NB4 (cell line): ENCODE measurements around the gene CLEC16A.

Source experiments
- CTCF ChIP-seq: IDR thresholded peaks from one replicate; pipeline ENCODE4 v1.5.1; 2012; ENCODE audit warnings: low read depth, low read length
- POLR2A ChIP-seq: IDR thresholded peaks from 2 replicates; pipeline ENCODE4 v1.6.1; 2011; ENCODE audit warnings: mild to moderate bottlenecking; ENCODE audit not compliant: insufficient read length; ENCODE audit errors: extremely low read depth
- TF ChIP-seq, protein P1 (sequence below): IDR thresholded peaks from 2 replicates; pipeline ENCODE4 v1.6.1; 2011; ENCODE audit warnings: low read depth, low read length

GRCh38 chr16:11059588-11059987 is 115.2 kb downstream of the CLEC16A start:
- no peak for TF ChIP-seq POLR2A
- TF ChIP-seq CTCF = no peak
- TF ChIP-seq, protein P1, sequence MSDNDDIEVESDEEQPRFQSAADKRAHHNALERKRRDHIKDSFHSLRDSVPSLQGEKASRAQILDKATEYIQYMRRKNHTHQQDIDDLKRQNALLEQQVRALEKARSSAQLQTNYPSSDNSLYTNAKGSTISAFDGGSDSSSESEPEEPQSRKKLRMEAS = no peak
